ENCODE results near the gene MND1.

The MND1 gene

GRCh38 chr4:153420361-153420760, 75.9 kb downstream of the MND1 start:
- no peak for TF ChIP-seq CTCF (IDR thresholded peaks at IDR 0.05; ENCODE audit: extremely low read depth, missing control alignments)
- no peak for DNase-seq (ENCODE audit: low spot score)

- TF ChIP-seq CTCF (IDR thresholded peaks at IDR 0.05; ENCODE audit: extremely low read depth, missing control alignments), result no peak
- DNase-seq (ENCODE audit: low spot score), result peak; percentile 45
Measured at GRCh38 chr4:153421941-153422340, 77.5 kb downstream of the MND1 start.

- no peak for TF ChIP-seq CTCF (IDR thresholded peaks at IDR 0.05; ENCODE audit: extremely low read depth, missing control alignments)
- no peak for DNase-seq (ENCODE audit: low spot score)
Measured at GRCh38 chr4:153426207-153426885, 81.9 kb downstream of the MND1 start.

- no peak for DNase-seq (ENCODE audit: low spot score)
- no peak for TF ChIP-seq CTCF (IDR thresholded peaks at IDR 0.05; ENCODE audit: extremely low read depth, missing control alignments)
Measured at GRCh38 chr4:153427363-153428071, 83.0 kb downstream of the MND1 start.

GRCh38 chr4:153428941-153429475, 84.5 kb downstream of the MND1 start:
- DNase-seq (ENCODE audit: low spot score), result no peak
- no peak for TF ChIP-seq CTCF (IDR thresholded peaks at IDR 0.05; ENCODE audit: extremely low read depth, missing control alignments)

- peak; percentile 80 for DNase-seq (ENCODE audit: low spot score)
- TF ChIP-seq CTCF (IDR thresholded peaks at IDR 0.05; ENCODE audit: extremely low read depth, missing control alignments), result peak; percentile 75
Measured at GRCh38 chr4:153432965-153433753, 88.7 kb downstream of the MND1 start.

- TF ChIP-seq CTCF (IDR thresholded peaks at IDR 0.05; ENCODE audit: extremely low read depth, missing control alignments), result no peak
- no peak for DNase-seq (ENCODE audit: low spot score)
Measured at GRCh38 chr4:153433754-153434105, 89.2 kb downstream of the MND1 start.

All from GM20000 (cell line).